IPS-15b (cell line): ENCODE data around the gene COPS8.

Experiments used
- H3K27me3 ChIP-seq: one replicate; pipeline ENCODE4 v1.6.1; 2013; ENCODE audit warnings: low read length; ENCODE audit not compliant: control insufficient read depth, insufficient read depth
- H3K36me3 ChIP-seq: one replicate; pipeline ENCODE4 v1.6.1; 2013; ENCODE audit warnings: low read length; ENCODE audit not compliant: control insufficient read depth, insufficient read depth
- H3K4me1 ChIP-seq: one replicate; pipeline ENCODE4 v1.6.1; 2013; ENCODE audit warnings: mild to moderate bottlenecking, low read length; ENCODE audit not compliant: control insufficient read depth, insufficient read depth
- H3K4me3 ChIP-seq: one replicate; pipeline ENCODE4 v1.5.1; 2013; ENCODE audit warnings: low read depth, low read length
- H3K9ac ChIP-seq: one replicate; pipeline ENCODE4 v1.6.1; 2013; ENCODE audit warnings: low read depth, mild to moderate bottlenecking, low read length
- H3K9me3 ChIP-seq: one replicate; pipeline ENCODE4 v1.6.1; 2013; ENCODE audit warnings: mild to moderate bottlenecking, low read length; ENCODE audit not compliant: control insufficient read depth, insufficient read depth

Gene COPS8

GRCh38 chr2:237141571-237142051, 55.9 kb downstream of the COPS8 start:
- Histone ChIP-seq H3K4me3 (no peak overlapping the region), H3K36me3 (no peaks in the 10 kb centered on the region), H3K27me3 (no peaks in the 10 kb centered on the region), H3K9ac (no peak overlapping the region), H3K4me1 (no peaks in the 10 kb centered on the region), H3K9me3 (no peaks in the 10 kb centered on the region)

- H3K9ac ChIP-seq = no peak overlapping the region
- H3K4me1 ChIP-seq = no peaks in the 10 kb centered on the region
- no peaks in the 10 kb centered on the region for H3K27me3 ChIP-seq
- no peaks in the 10 kb centered on the region for H3K9me3 ChIP-seq
- H3K36me3 ChIP-seq = no peaks in the 10 kb centered on the region
- no peak overlapping the region for H3K4me3 ChIP-seq
Observed at GRCh38 chr2:237143118-237143517, 57.4 kb downstream of the COPS8 start.

GRCh38 chr2:237143676-237144440, 58.2 kb downstream of the COPS8 start:
- H3K9ac ChIP-seq = no peak overlapping the region
- H3K9me3 ChIP-seq = no peaks in the 10 kb centered on the region
- no peaks in the 10 kb centered on the region for H3K27me3 ChIP-seq
- H3K4me3 ChIP-seq = no peak overlapping the region
- no peaks in the 10 kb centered on the region for H3K4me1 ChIP-seq
- H3K36me3 ChIP-seq = no peaks in the 10 kb centered on the region

- no peaks in the 10 kb centered on the region for H3K27me3 ChIP-seq
- H3K36me3 ChIP-seq = no peaks in the 10 kb centered on the region
- H3K4me1 ChIP-seq = no peaks in the 10 kb centered on the region
- no peak overlapping the region for H3K9ac ChIP-seq
- no peaks in the 10 kb centered on the region for H3K9me3 ChIP-seq
- H3K4me3 ChIP-seq = no peak overlapping the region
Observed at GRCh38 chr2:237144516-237144915, 58.8 kb downstream of the COPS8 start.

GRCh38 chr2:237147317-237147716, 61.6 kb downstream of the COPS8 start:
- Histone ChIP-seq H3K4me3 (no peak overlapping the region), H3K9me3 (no peaks in the 10 kb centered on the region), H3K4me1 (no peaks in the 10 kb centered on the region), H3K36me3 (no peaks in the 10 kb centered on the region), H3K27me3 (no peaks in the 10 kb centered on the region), H3K9ac (no peak overlapping the region)

GRCh38 chr2:237148624-237149023, 62.9 kb downstream of the COPS8 start:
- no peaks in the 10 kb centered on the region for H3K36me3 ChIP-seq
- H3K4me3 ChIP-seq = no peak overlapping the region
- H3K9me3 ChIP-seq = no peaks in the 10 kb centered on the region
- no peak overlapping the region for H3K9ac ChIP-seq
- no peaks in the 10 kb centered on the region for H3K4me1 ChIP-seq
- no peaks in the 10 kb centered on the region for H3K27me3 ChIP-seq

- Histone ChIP-seq H3K9me3 (no peaks in the 10 kb centered on the region), H3K36me3 (no peaks in the 10 kb centered on the region), H3K9ac (no peak overlapping the region), H3K27me3 (no peaks in the 10 kb centered on the region), H3K4me3 (no peak overlapping the region), H3K4me1 (no peaks in the 10 kb centered on the region)
Observed at GRCh38 chr2:237149425-237149824, 63.7 kb downstream of the COPS8 start.
